Measurements from ENCODE around the gene CLDN6.

The CLDN6 gene

GRCh38 chr16:2975161-2975795 lies 42.7 kb downstream of the CLDN6 start:
- FAIRE-seq = no peak
- no peak for DNase-seq (ENCODE audit: extremely low spot score, insufficient read length, low read depth)

DNA sequence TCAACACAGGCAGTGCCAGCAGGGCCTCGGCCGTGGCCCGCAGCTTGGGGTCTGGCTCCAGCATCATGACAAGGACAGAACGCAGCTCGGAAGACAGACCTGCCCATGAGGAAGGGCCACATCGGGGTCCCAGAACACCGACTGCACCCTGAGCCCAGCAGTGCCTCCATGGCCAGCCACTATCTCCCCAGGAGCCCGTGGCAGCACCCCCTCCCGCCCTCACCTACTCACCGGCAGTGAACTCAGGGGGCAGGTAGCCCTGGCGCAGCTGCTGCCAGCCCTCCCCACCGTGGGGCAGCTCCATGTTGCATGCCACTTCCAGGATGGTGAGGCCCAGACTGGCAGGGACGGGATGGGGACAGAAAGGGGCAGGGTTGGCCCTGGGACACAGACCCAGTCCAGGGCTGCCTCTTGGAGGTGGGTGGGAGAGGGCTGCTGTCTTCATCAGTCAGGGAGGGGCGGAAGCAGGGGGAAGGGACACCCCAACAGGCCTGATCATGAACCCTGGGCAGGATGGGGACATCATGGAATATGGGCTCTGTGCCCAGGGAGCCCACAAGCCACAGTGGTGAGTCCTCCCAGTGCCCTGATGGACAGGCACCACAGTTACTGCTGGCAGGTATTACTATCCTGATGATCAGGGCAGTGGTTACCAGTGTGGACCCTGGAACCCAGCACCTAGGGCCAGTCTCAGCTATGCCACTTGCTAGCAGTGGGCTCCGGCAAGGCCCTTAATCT lies 43.5 kb downstream of the CLDN6 start:
- FAIRE-seq = no peak

GRCh38 chr16:2973605-2974318 lies 44.2 kb downstream of the CLDN6 start:
- DNase-seq (ENCODE audit: extremely low spot score, insufficient read length, low read depth) (no peak), FAIRE-seq (no peak)

More for the DNA sequence above, 43.5 kb downstream of the CLDN6 start:
- no peak for DNase-seq (ENCODE audit: extremely low spot score, insufficient read length, low read depth)

DNA sequence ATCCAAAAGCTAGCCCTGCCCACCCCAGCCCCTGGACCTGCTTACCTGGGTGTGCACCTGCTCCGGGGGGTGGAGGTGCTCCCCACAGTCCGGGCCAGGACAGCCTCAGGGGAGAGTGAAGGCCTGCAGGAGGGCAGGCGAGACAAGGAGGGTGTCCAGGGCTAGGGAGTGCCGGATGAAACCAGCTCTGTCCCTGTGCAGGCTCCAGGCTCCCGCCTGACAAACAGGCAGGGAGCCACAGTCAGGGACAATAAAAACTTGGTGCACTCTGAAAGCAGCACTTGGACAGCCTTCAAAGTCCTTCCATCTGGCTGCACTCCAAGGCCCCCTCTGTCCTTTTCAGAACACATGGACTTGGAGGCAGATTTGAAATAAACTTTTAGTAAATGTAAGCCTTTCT lies 44.9 kb downstream of the CLDN6 start:
- no peak for FAIRE-seq

GRCh38 chr16:2971985-2972784 lies 45.8 kb downstream of the CLDN6 start:
- no peak for DNase-seq (ENCODE audit: extremely low spot score, insufficient read length, low read depth)
- FAIRE-seq = no peak

More for the DNA sequence above, 44.9 kb downstream of the CLDN6 start:
- no peak for DNase-seq (ENCODE audit: extremely low spot score, insufficient read length, low read depth)

- no peak for FAIRE-seq
- no peak for DNase-seq (ENCODE audit: extremely low spot score, insufficient read length, low read depth)
Observed at GRCh38 chr16:2971134-2971984, 46.6 kb downstream of the CLDN6 start.

GRCh38 chr16:2970563-2970962 lies 47.4 kb downstream of the CLDN6 start:
- DNase-seq (ENCODE audit: extremely low spot score, insufficient read length, low read depth) (no peak), FAIRE-seq (no peak)

DNA sequence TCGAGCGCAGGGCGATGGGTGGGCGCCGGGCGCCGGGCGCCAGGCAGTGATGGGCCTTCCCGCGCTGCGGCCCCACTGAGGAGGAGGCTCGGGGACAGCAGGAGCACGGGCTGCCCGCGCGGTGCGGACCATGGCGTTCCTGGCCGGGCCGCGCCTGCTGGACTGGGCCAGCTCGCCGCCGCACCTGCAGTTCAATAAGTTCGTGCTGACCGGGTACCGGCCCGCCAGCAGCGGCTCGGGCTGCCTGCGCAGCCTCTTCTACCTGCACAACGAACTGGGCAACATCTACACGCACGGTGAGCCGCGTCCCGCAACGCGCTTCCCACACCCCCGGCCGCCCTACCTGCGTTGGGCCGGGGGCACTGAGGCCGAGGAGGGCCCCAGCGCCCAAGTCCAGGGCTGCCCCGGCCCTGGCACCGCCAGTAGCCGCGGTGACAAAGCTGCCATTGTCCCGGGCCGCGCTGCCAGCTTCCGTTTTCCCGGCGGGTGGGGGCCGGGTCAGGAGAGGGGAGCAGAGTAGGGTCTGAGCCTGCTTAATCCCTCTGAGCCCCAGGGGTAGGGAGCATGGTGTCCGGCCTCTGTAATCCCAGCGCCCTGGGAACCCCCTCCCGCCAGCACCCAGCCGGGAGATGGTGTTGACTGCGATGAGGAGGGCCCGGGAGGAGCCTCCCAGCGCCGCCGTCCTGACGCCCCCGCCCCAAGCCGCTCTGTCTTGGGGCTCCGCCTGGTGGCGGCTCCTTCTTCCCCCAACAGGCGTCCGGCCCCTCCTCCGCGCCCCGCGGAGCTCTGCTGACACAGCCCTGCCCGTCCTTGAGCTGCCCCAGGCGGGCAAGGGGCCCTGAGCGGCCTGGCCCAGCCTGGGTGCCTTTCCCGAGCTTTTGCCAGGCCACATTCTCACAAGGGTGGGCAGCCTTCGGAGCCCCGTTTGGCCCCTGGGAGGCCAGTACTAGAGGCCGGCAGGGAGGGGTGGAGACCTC lies 48.1 kb downstream of the CLDN6 start:
- peak; percentile 50 for FAIRE-seq
- peak; percentile 61 for DNase-seq (ENCODE audit: extremely low spot score, insufficient read length, low read depth)

GRCh38 chr16:2968738-2969544 lies 49.0 kb downstream of the CLDN6 start, which contains the start of gene PAQR4:
TSS of gene PAQR4 (plus strand) at chr16:2969348. CDS start at chr16:2969675, 327 bp downstream.
- FAIRE-seq = peak; percentile 93

DNA sequence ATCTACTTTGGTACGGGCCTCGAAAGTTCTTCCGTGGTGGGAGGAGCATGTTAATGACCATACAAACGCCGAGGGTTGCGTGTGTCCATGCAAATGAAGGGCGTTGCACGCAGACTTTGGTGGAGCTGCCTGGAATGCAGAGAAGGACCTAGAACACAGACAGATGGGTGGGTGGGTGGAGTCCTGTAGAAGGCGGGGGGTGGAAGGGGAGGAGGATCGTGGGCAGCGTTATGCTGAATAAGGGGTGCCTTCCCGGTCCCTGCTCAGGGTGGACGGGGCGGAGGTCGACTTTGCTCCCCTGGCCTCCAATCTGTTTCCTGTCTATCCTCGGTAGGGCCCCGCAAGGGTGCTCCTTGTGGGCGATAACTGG lies 49.6 kb downstream of the CLDN6 start:
- DNase-seq (ENCODE audit: extremely low spot score, insufficient read length, low read depth) (no peak), FAIRE-seq (peak; percentile 62)

More at GRCh38 chr16:2968738-2969544, 49.0 kb downstream of the CLDN6 start, which contains the start of gene PAQR4:
- peak; percentile 93 for DNase-seq (ENCODE audit: extremely low spot score, insufficient read length, low read depth)

DNA sequence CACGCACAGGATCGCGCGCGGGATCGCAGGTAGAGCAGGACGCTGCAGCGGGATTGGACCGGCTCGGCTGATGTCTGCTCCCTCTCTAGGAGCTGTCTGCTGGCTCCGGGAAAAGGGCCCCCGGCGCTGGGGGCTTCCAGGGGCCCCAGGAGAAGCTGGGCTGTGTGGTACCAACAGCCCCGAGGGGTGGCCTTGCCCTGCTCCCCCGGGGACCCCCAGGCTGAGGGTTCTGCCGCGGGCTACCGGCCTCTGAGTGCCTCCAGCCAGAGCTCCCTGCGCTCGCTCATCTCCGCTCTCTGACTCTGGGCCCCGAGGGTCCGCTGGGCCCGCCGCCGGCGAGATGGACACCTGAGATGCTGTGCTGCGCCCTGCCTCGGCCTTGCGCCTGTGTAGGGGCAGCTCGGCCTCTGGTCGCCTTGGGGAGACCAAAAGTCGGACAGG lies 50.2 kb downstream of the CLDN6 start:
- DNase-seq (ENCODE audit: extremely low spot score, insufficient read length, low read depth) = no peak
- FAIRE-seq = no peak

DNA sequence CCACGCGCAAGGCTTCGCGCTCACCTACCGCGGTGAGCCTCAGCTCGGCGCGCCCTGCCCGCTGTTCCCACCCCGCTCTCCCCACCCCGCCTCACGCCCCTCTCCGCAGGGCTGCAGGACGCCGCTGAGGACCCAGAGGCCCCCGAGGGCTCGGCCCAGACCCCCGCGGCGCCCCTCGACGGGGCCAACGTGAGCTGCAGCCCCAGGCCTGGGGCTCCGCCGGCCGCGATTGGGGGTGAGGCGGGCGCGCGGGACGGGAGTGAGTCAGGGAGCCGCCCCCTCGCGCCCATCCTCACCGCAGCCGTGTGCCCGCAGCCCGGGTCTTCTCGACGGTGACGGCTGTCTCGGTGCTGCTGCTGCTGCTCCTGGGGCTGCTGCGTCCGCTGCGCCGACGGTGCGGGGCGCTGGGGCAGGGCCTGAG lies 50.8 kb downstream of the CLDN6 start:
- FAIRE-seq (no peak), DNase-seq (ENCODE audit: extremely low spot score, insufficient read length, low read depth) (no peak)

DNA sequence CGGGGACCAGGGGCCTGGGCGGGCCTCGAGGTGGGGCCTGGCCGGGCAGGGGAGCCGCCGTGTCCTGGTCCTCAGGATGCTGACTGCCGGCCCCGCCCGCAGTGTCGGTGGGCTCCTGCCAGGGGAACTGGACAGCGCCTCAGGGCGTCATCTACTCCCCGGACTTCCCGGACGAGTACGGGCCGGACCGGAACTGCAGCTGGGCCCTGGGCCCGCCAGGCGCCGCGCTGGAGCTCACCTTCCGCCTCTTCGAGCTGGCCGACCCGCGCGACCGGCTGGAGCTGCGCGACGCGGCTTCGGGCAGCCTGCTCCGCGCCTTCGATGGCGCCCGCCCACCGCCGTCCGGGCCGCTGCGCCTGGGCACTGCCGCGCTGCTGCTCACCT lies 51.2 kb downstream of the CLDN6 start:
- DNase-seq (ENCODE audit: extremely low spot score, insufficient read length, low read depth) = no peak
- no peak for FAIRE-seq

DNA sequence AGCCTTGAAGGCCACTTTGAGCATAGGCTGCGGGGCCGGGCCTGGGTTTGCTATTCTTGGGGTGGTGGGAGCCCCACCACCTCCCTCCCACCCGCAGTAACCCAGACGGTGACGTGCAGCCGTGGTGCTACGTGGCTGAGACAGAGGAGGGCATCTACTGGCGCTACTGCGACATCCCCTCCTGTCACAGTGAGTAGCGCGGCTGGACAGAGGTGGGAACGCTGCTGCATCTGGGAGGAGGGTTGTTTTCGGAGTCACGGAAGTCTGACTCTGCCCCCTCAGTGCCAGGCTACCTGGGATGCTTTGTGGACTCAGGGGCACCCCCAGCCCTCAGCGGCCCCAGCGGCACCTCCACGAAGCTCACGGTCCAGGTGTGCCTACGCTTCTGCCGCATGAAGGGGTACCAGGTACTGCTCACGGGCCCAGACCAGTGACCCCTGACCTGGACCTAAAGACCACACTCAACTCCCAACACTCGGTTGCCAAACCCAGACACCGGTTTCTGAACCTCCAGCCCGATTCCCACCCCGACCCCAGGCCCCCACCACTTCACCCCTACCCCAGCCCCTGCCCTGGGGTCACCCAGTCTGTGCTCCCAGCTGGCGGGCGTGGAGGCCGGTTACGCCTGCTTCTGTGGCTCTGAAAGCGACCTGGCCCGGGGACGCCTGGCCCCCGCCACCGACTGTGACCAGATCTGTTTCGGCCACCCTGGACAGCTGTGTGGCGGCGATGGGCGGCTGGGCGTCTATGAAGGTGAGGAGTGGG lies 51.8 kb downstream of the CLDN6 start:
- FAIRE-seq (no peak), DNase-seq (ENCODE audit: extremely low spot score, insufficient read length, low read depth) (no peak)

Measured in GM18507 (cell line).